Left lung (tissue), 10 donors: ENCODE results near the gene ENTR1. TPM values are rescaled to one million over a fixed set of nuclear protein-coding genes. Genes with fewer than 3 reads are reported as not detected.

Experiments used
- ATAC-seq: fragments of 200-7000 bp; cut with Tn5 transposase; one replicate; pipeline ENCODE4 v1.9.1; 2020; ENCODE audit warnings: moderate library complexity
- DNase-seq, 4 donors: peaks; one replicate each; pipeline ENCODE4 v3.0.0-alpha.2; 2013 to 2020
- H3K27ac ChIP-seq, 2 donors: fragments of 200-600 bp; sonication (generic) in 1 of 2; one replicate each; pipeline versions ENCODE4 v1.5.0 to v1.8.0; 2020 to 2021
- H3K27me3 ChIP-seq, 2 donors: fragments of 200-600 bp; sonication (generic) in 1 of 2; one replicate each; pipeline versions ENCODE4 v1.5.0 to v1.8.0; 2020 to 2021
- H3K36me3 ChIP-seq, 2 donors: fragments of 200-600 bp; sonication (generic) in 1 of 2; one replicate each; pipeline versions ENCODE4 v1.5.0 to v1.8.0; 2020 to 2021
- H3K4me1 ChIP-seq, 2 donors: fragments of 200-600 bp; one replicate each; pipeline ENCODE4 v1.8.0; 2021
- H3K4me3 ChIP-seq, 2 donors: fragments of 200-600 bp; sonication (generic) in 1 of 2; one replicate each; pipeline versions ENCODE4 v1.5.0 to v1.8.0; 2020 to 2021; ENCODE audit warnings: mild to moderate bottlenecking in 1 of 2
- H3K9me3 ChIP-seq, 2 donors: fragments of 200-600 bp; sonication (generic) in 1 of 2; one replicate each; pipeline versions ENCODE4 v1.5.0 to v1.8.0; 2020 to 2021
- CTCF ChIP-seq, 2 donors: fragments of 200-600 bp; sonication (generic) in 1 of 2; IDR thresholded peaks; one replicate each; pipeline versions ENCODE4 v1.5.0 to v1.8.0; 2021; ENCODE audit warnings: antibody characterized with exemption in 2 of 2
- intact Hi-C, 2 donors: fragments of 100-400 bp; cut with DNase I; formaldehyde crosslinking; loops; one replicate each; pipeline versions ENCODE4 v1.11.2 to v1.14.2; 2022
- polyA plus RNA-seq, 6 donors: library from polyadenylated mRNA; unstranded; fragments of 120-200 nt; gene quantifications; one replicate each; pipeline ENCODE4 v1.2.1, GENCODE V29; 2013; ENCODE audit not compliant: insufficient read length in 6 of 6
- total RNA-seq, 2 donors: library from RNA; stranded (reverse); fragmentation: NEBNext Ultra II Directional; extraction: Animal tissue kit (Norgen Biotek cat#: 25700); gene quantifications; one replicate each; pipeline ENCODE4 v1.2.1, GENCODE V29; 2021
- donor health status: DM: no; HTN: yes; CAD: no.
- donor health status: DM: no; HTN: no; CAD: no.

The ENTR1 gene
- total and polyA plus RNA-seq, 8 donors, result 37.8 to 64.5 (median 51.8) TPM

DNA sequence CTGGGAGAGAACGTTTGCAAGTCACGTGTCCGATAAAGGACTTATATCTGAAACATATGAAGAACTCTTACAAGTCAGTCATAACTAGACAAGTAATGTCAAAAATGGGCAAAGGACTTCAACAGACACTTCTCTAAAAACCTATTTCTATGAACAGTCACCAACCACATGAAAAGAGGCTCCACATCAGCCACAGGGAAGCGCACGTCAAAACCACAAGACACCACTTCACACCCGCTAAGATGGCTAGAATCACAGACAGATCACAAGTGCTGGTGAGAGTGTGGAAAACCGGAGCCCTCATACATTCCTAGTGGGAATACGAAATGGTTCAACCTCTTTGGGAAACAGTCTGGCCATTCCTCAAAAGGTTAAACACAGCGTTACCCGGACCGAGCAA lies 25.4 kb downstream of the ENTR1 start:
- intact Hi-C loops, result no loop called here
- peaks cover 0 to 97% of the 10 kb centered on the region in 2 donors for H3K36me3 ChIP-seq
- no peaks in the 10 kb centered on the region for H3K27me3 ChIP-seq
- no peak for TF ChIP-seq CTCF (IDR thresholded peaks at IDR 0.05)
- H3K27ac ChIP-seq, result no peak overlapping the region
- no peaks in the 10 kb centered on the region for H3K9me3 ChIP-seq
- ATAC-seq (no peak), DNase-seq (no peak)
- no peak overlapping the region for H3K4me3 ChIP-seq
- no peaks in the 10 kb centered on the region for H3K4me1 ChIP-seq

GRCh38 chr9:136383436-136383835 lies 27.0 kb downstream of the ENTR1 start:
- intact Hi-C loops, result no loop called here
- no peaks in the 10 kb centered on the region for H3K4me1 ChIP-seq
- H3K4me3 ChIP-seq, result no peak overlapping the region
- no peak for TF ChIP-seq CTCF (IDR thresholded peaks at IDR 0.05)
- peaks cover 0 to 97% of the 10 kb centered on the region in 2 donors for H3K36me3 ChIP-seq
- DNase-seq (no peak), ATAC-seq (no peak)
- H3K9me3 ChIP-seq, result no peaks in the 10 kb centered on the region
- no peaks in the 10 kb centered on the region for H3K27me3 ChIP-seq
- H3K27ac ChIP-seq, result no peak overlapping the region

DNA sequence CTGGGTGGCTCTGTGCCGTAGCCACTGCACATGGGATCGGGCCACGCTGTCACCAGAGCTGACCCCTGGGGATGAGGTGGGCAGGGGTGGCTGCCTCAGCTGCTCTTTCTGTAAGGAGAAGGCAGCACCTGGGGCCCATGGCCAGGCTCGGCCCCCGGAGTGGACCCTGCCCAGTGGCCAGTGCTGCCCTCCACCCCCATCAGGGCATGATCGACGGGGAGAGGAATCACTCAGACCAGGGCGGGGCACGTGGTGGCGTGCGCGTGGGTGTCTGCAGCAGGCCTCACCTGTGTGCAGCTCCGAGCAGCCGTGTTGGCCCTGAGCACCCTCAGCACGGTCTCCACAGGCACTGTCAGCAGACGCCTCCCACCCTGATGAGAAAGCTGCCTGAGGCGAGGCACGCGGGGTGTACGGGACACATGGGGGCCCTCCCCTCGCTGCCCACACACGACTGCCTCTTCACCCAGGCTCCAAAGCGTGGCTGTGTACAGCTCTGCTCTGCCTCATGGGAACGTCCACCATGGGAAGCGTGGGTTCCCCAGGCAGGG lies 28.4 kb downstream of the ENTR1 start:
- intact Hi-C loops, result no loop called here
- Histone ChIP-seq H3K4me3 (no peak overlapping the region), H3K4me1 (no peaks in the 10 kb centered on the region), H3K27ac (no peak overlapping the region), H3K9me3 (no peaks in the 10 kb centered on the region), H3K27me3 (no peaks in the 10 kb centered on the region), H3K36me3 (peaks cover 0 to 93% of the 10 kb centered on the region in 2 donors)
- no peak for TF ChIP-seq CTCF (IDR thresholded peaks at IDR 0.05)
- no peak for ATAC-seq
- DNase-seq, result no peak

DNA sequence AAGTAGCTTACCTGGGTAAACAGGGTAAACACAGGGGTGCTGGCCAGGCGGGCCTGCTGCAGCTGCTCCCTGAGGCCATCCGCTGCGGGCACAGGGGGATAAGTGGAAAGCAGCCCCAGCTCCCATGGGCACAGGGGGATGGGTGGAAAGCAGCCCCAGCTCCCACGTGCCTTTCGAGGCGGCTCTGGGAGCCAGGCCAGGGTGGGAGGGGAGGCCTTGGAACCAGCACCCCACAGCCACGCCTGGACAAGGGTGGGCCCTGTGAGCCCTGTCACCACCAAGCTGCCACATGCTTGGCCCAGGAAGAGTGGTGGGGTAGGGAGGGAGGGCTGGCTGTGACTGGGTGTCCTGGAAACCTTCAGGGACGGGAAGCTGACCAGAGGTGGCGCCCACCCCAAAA lies 29.1 kb downstream of the ENTR1 start:
- Histone ChIP-seq H3K27me3 (no peaks in the 10 kb centered on the region), H3K4me1 (no peaks in the 10 kb centered on the region), H3K9me3 (no peaks in the 10 kb centered on the region), H3K4me3 (no peak overlapping the region), H3K36me3 (peaks cover 0 to 86% of the 10 kb centered on the region in 2 donors), H3K27ac (no peak overlapping the region)
- DNase-seq (no peak), ATAC-seq (no peak)
- intact Hi-C loops, result no loop called here
- TF ChIP-seq CTCF (IDR thresholded peaks at IDR 0.05), result no peak

DNA sequence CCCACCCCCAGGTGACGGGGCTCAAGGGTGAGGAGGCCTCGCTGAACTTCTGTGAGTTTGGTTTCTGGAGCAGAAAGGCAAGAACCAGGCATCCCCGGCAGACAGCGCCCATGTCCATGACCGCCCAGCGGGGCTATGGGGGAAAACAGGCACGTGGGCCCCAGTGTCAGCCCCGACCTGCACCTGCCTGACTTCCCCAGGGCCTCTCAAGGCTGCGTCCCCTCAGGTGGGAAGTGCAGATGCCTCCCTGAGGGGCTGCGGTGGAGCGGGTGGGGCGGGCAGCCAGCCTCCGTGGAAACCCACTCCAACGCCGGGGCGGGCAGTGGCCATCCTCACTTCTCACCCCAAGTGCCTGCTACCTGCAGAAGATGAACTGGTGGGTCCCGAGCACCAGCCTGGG lies 30.0 kb downstream of the ENTR1 start:
- intact Hi-C loops, result no loop called here

More for the DNA sequence above, 30.0 kb downstream of the ENTR1 start:
- no peak overlapping the region for H3K4me3 ChIP-seq
- no peak for DNase-seq
- peaks cover 0 to 85% of the 10 kb centered on the region in 2 donors for H3K36me3 ChIP-seq
- no peak for TF ChIP-seq CTCF (IDR thresholded peaks at IDR 0.05)
- ATAC-seq, result no peak
- no peaks in the 10 kb centered on the region for H3K27me3 ChIP-seq
- no peak overlapping the region for H3K27ac ChIP-seq
- H3K4me1 ChIP-seq, result no peaks in the 10 kb centered on the region
- H3K9me3 ChIP-seq, result no peaks in the 10 kb centered on the region
